Hepatocyte (in vitro differentiated cells): ENCODE measurements around the gene CLDN6. TPM values are rescaled to one million over a fixed set of nuclear protein-coding genes. Genes with fewer than 3 reads are reported as not detected.

Experiments
- DNase-seq: peaks from one replicate; pipeline ENCODE4 v3.0.0-alpha.2; 2016; ENCODE audit warnings: low spot score
- H2AFZ ChIP-seq: fragments of 200-600 bp; sonication (generic); 2 replicates; pipeline ENCODE4 v1.6.0; 2016; ENCODE audit warnings: antibody characterized with exemption, mild to moderate bottlenecking
- H3K27ac ChIP-seq: fragments of 200-600 bp; sonication (generic); 2 replicates; pipeline ENCODE4 v1.5.1; 2016; ENCODE audit warnings: mild to moderate bottlenecking
- H3K27me3 ChIP-seq: fragments of 200-600 bp; sonication (generic); 2 replicates; pipeline ENCODE4 v1.6.1; 2016
- H3K36me3 ChIP-seq: fragments of 200-600 bp; sonication (generic); replicated peaks from 2 replicates; pipeline ENCODE4 v1.5.1; 2016; ENCODE audit warnings: low read depth; ENCODE audit not compliant: insufficient read depth
- H3K4me1 ChIP-seq: fragments of 200-600 bp; sonication (generic); 2 replicates; pipeline ENCODE4 v1.5.1; 2016; ENCODE audit warnings: mild to moderate bottlenecking, moderate library complexity; ENCODE audit not compliant: insufficient read depth
- H3K4me2 ChIP-seq: fragments of 200-600 bp; sonication (generic); 2 replicates; pipeline ENCODE4 v1.6.0; 2016
- H3K4me3 ChIP-seq: fragments of 200-600 bp; sonication (generic); 2 replicates; pipeline ENCODE4 v1.5.1; 2016; ENCODE audit warnings: mild to moderate bottlenecking
- H3K79me2 ChIP-seq: fragments of 200-600 bp; sonication (generic); 2 replicates; pipeline ENCODE4 v1.6.0; 2017; ENCODE audit warnings: mild to moderate bottlenecking
- H3K9me2 ChIP-seq: fragments of 200-600 bp; sonication (generic); replicated peaks from 2 replicates; pipeline ENCODE4 v1.6.0; 2017; ENCODE audit warnings: mild to moderate bottlenecking; ENCODE audit not compliant: insufficient read depth
- H3K9me3 ChIP-seq: fragments of 200-600 bp; sonication (generic); 2 replicates; pipeline ENCODE4 v1.5.1; 2016; ENCODE audit warnings: low read depth, mild to moderate bottlenecking
- H4K20me1 ChIP-seq: fragments of 200-600 bp; sonication (generic); 2 replicates; pipeline ENCODE4 v1.6.0; 2016; ENCODE audit warnings: mild to moderate bottlenecking; ENCODE audit not compliant: insufficient read depth, poor library complexity, severe bottlenecking
- CTCF ChIP-seq: fragments of 200-600 bp; sonication (generic); IDR thresholded peaks from 2 replicates; pipeline ENCODE4 v1.5.1; 2016; ENCODE audit warnings: antibody characterized with exemption, mild to moderate bottlenecking; ENCODE audit not compliant: poor library complexity
- EZH2 ChIP-seq: fragments of 200-600 bp; sonication (generic); IDR thresholded peaks from 2 replicates; pipeline ENCODE4 v1.6.1; 2016; ENCODE audit warnings: antibody characterized with exemption, mild to moderate bottlenecking, borderline replicate concordance
- EZH2phosphoT487 ChIP-seq: fragments of 200-600 bp; sonication (generic); IDR thresholded peaks from one replicate; pipeline ENCODE4 v1.6.1; 2018; ENCODE audit warnings: antibody characterized with exemption, mild to moderate bottlenecking, low read depth, moderate library complexity; ENCODE audit not compliant: unreplicated experiment, severe bottlenecking
- WGBS: methylation state at CpG from one replicate; pipeline ENCODE4 v1.1.6; 2016; ENCODE audit warnings: low lambda C conversion rate; ENCODE audit errors: missing lambda C conversion rate; 5-methylcytosine and 5-hydroxymethylcytosine counted together
- polyA plus RNA-seq: library from polyadenylated mRNA; unstranded; fragments of >200 nt; fragmentation: Nextera tagmentation; extraction: Ambion mirVana; gene quantifications from 2 replicates; pipeline ENCODE4 v1.2.1, GENCODE V29; 2016
- total RNA-seq: library from RNA; depleted of rRNA; stranded (reverse); fragments of >200 nt; gene quantifications from 2 replicates; pipeline ENCODE4 v1.2.3, GENCODE V29; 2014

CLDN6 gene
- total and polyA plus RNA-seq, 2 experiments from 2014 or later = 258 to 568 TPM

DNA sequence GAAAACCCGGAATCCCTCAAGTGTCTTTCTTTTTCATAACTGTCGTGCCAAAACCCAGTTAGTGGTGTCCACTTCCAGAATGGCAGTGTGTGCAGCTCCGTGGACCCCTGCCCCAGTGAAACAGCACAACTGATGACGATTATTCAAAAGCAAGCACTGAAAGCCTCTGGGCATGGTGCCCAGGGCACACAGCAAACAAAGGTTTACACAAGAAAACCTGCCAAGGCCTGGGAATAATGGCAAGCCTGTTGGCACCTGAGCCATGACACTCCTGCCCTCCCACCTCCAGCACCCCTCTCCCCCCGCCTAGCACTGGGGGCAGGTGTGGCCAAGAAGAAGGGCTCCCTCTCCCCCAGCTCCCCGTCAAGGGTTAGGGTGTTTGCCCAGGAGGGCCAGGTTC, 40.5 kb downstream of the CLDN6 start:
- 94% methylated on average over 6 of the region's 6 CpGs for WGBS
- H3K36me3 ChIP-seq = no peaks in the 10 kb centered on the region

GRCh38 chr16:2976673-2977072, 41.3 kb downstream of the CLDN6 start:
- Histone ChIP-seq H3K9me3 (no peaks in the 10 kb centered on the region), H3K27me3 (no peaks in the 10 kb centered on the region), H3K4me3 (no peak overlapping the region), H3K27ac (no peak overlapping the region), H3K9me2 (no peaks in the 10 kb centered on the region), H3K79me2 (peaks cover 5% of the 10 kb centered on the region), H2AFZ (no peak overlapping the region), H3K4me2 (no peak overlapping the region), H3K4me1 (peaks cover 9% of the 10 kb centered on the region), H4K20me1 (no peaks in the 10 kb centered on the region), H3K36me3 (no peaks in the 10 kb centered on the region)
- no peak for DNase-seq
- TF ChIP-seq CTCF (no peak), EZH2 (no peak), EZH2phosphoT487 (no peak)
- 95% methylated on average over 15 of the region's 15 CpGs for WGBS

More for the DNA sequence above, 40.5 kb downstream of the CLDN6 start:
- H4K20me1 ChIP-seq = no peaks in the 10 kb centered on the region
- no peak overlapping the region for H3K4me2 ChIP-seq
- H3K4me3 ChIP-seq = no peak overlapping the region
- peaks cover 5% of the 10 kb centered on the region for H3K79me2 ChIP-seq
- H3K9me2 ChIP-seq = no peaks in the 10 kb centered on the region
- H3K4me1 ChIP-seq = peaks cover 9% of the 10 kb centered on the region
- H3K27me3 ChIP-seq = no peaks in the 10 kb centered on the region
- TF ChIP-seq CTCF (no peak), EZH2phosphoT487 (no peak), EZH2 (no peak)
- H3K9me3 ChIP-seq = no peaks in the 10 kb centered on the region
- H2AFZ ChIP-seq = no peak overlapping the region
- DNase-seq = no peak
- no peak overlapping the region for H3K27ac ChIP-seq

GRCh38 chr16:2976201-2976600, 41.8 kb downstream of the CLDN6 start:
- Histone ChIP-seq H2AFZ (no peak overlapping the region), H4K20me1 (no peaks in the 10 kb centered on the region), H3K27ac (no peak overlapping the region), H3K79me2 (peaks cover 5% of the 10 kb centered on the region), H3K36me3 (no peaks in the 10 kb centered on the region), H3K4me2 (no peak overlapping the region), H3K4me1 (peaks cover 6% of the 10 kb centered on the region), H3K9me3 (no peaks in the 10 kb centered on the region), H3K4me3 (no peak overlapping the region), H3K27me3 (no peaks in the 10 kb centered on the region), H3K9me2 (no peaks in the 10 kb centered on the region)
- DNase-seq = no peak
- WGBS = 93% methylated on average over 7 of the region's 7 CpGs
- no peak for TF ChIP-seq EZH2phosphoT487
- TF ChIP-seq EZH2 = no peak
- no peak for TF ChIP-seq CTCF

DNA sequence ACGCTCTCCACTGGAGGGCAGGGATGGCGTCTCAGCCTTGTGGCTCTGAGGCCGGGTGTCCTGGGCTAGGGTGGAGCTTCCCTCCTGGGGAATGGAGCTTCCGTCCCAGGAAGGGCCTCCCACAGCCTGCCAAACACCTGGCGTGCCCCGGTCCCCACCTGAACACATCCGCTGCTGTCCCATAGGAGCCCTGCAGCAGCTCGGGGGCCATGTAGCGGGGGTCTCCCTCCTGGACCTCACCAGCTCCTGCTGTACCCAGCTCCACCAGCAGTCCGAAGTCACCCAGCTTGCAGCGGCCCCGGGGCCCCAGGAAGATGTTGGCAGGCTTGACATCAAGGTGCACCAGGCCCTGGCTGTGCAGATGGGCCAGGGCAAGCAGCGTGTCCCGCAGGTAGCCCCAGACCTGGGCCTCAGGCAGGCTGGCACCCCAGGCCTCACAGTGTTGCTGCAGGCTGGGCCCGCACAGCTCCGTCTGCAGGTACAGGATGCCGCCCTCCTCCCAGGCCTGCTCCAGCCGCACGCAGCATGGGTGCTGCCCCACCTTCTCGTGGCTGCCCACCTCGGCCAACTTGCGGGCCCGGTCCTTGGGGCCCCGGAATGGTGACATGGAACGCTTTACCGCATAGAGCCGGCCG, 42.7 kb downstream of the CLDN6 start:
- no peak overlapping the region for H3K4me2 ChIP-seq
- no peak overlapping the region for H3K27ac ChIP-seq
- no peaks in the 10 kb centered on the region for H3K9me2 ChIP-seq
- no peaks in the 10 kb centered on the region for H3K36me3 ChIP-seq
- no peaks in the 10 kb centered on the region for H3K27me3 ChIP-seq
- 96% methylated on average over 28 of the region's 28 CpGs for WGBS
- H3K4me3 ChIP-seq = no peak overlapping the region
- no peaks in the 10 kb centered on the region for H4K20me1 ChIP-seq
- peaks cover 2% of the 10 kb centered on the region for H3K4me1 ChIP-seq
- no peak for TF ChIP-seq EZH2phosphoT487
- no peak for TF ChIP-seq EZH2
- TF ChIP-seq CTCF = no peak
- no peaks in the 10 kb centered on the region for H3K9me3 ChIP-seq
- no peak for DNase-seq
- H2AFZ ChIP-seq = no peak overlapping the region
- peaks cover 5% of the 10 kb centered on the region for H3K79me2 ChIP-seq
